ENCODE data around the gene MEG3. TPM values are rescaled to one million over a fixed set of nuclear protein-coding genes. Genes with fewer than 3 reads are reported as not detected.

The MEG3 gene
- total RNA-seq, 4 donors from 2014 or later: 34.9 to 169 (median 117) TPM

DNA sequence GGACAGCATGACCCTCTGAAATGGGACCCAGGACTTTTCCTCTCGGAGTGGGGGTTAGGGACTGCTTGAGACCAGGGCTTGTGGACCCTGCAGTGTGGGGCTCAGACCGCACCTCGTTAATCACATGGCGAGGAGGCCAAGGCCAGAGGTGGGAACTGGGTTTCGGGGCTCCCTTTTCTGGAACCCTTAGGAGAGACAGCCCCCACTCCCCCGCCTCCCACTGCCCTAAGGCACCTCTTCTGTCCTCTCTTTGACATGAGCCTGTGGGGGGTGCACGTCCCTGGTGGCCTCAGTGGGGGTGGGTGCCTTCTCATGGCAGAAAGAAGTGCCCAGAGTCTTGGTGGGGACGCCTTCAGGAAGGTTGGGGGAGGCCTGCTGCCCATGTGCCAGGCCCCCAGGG is 53.3 kb downstream of the MEG3 start:
- DNase-seq (ENCODE audit: low spot score) (no peak), ATAC-seq (ENCODE audit: low FRiP score) (no peak)
- TF ChIP-seq, protein P1, sequence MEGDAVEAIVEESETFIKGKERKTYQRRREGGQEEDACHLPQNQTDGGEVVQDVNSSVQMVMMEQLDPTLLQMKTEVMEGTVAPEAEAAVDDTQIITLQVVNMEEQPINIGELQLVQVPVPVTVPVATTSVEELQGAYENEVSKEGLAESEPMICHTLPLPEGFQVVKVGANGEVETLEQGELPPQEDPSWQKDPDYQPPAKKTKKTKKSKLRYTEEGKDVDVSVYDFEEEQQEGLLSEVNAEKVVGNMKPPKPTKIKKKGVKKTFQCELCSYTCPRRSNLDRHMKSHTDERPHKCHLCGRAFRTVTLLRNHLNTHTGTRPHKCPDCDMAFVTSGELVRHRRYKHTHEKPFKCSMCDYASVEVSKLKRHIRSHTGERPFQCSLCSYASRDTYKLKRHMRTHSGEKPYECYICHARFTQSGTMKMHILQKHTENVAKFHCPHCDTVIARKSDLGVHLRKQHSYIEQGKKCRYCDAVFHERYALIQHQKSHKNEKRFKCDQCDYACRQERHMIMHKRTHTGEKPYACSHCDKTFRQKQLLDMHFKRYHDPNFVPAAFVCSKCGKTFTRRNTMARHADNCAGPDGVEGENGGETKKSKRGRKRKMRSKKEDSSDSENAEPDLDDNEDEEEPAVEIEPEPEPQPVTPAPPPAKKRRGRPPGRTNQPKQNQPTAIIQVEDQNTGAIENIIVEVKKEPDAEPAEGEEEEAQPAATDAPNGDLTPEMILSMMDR (IDR thresholded peaks at IDR 0.05): no peak

DNA sequence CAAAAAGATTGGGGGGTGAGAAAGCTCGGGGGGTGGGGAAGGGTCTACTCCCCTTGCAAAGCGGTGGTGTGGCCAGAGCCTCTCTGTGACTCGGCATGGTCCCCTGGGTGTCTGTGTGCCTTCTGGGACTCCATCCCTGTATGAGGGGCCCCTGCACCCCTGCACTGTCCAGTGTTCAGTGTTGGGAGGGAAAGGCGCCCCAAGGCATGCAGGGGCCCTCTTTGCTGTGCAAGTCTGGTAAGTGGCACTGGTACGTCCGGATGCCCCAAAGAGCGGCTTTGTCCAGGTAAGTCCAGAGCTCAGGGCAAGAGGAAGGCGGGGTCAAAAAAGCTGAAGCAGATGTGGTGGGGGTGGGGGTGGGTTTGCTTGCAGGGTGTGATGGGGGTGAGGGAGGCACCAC is 53.9 kb downstream of the MEG3 start:
- ATAC-seq (ENCODE audit: low FRiP score) (no peak), DNase-seq (ENCODE audit: low spot score) (no peak)
- TF ChIP-seq, protein P1 (IDR thresholded peaks at IDR 0.05): no peak

DNA sequence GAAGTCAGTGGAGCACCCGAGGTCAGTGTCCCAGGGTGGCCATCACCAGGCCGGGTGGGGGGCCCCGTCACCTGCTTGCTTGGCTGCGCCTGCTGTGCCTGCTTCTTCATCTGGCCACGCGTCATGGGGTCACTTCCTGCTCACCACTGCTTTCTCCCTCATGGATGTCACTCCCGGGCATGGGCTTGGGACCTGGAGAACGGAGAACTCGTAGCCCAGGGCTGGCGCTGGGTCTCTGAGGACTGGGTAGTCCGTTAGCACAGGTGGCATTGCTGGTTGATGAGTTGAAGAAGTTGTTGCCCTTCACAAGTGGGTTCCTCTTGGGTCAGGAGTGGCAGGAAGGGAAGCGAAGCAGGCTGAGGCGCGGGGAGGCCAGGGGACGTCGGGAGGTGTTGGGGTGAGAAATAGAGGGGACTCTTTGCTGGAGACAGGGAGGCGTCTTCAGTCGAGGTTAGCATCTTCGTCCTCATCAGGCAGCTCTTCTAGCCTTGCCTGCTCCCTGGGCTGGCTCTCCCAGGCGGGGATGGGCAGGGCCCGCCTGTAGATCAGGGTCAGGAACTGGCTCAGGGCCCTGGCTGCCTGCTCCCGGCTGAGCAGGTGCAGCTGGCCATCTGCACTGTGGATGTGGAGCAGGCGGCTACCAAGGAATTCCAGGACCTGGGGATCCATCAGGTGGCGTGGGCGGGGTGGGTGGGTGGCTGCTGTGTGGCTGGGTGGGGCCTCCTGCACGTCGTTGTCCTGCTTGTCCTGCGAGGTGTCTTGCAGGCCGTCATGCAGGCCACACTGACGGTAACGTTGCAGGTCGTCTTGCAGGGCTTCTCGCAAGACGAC is 54.6 kb downstream of the MEG3 start:
- TF ChIP-seq, protein P1 (IDR thresholded peaks at IDR 0.05): no peak
- DNase-seq (ENCODE audit: low spot score): no peak

DNA sequence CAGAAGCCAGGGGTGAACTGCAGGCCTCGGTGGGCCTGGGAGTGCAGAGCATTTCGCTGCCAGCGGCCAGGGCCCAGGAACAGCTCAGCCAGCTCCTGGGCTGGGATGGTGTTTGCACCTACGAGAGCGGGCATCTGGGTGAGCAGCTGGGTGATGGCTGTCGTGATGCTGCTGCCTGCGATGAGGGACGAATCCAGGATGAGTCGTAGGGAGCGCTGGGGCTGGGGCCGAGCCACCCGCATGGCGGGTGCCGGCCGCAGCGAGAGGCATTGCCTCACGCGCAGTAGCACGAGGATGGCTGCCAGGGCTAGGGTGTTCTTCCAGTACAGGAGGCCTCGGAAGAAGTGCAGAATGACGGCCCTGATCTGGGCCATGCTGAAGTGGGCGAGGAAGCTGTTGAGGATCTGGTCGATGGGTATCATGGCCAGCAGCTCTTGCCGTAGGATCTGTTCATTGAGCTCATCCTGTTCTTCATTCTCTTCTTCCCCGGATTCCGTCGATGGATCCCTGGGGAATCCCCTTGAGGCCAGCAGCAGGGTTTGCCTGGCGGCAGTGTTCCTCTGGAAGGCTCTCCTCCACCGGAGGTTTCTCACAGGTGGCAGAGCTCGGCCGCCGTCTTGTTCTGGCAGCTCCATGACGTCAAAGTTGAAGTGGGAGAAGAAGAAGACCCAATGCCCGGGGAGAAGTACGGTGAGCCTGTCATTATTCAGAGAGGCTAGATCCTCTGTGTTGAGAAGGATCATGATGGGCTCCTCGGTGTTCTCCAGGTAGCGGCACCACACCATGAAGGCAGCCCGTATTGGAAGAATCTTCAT is 55.5 kb downstream of the MEG3 start:
- DNase-seq (ENCODE audit: low spot score) (no peak), ATAC-seq (ENCODE audit: low FRiP score) (no peak)
- TF ChIP-seq, protein P1 (IDR thresholded peaks at IDR 0.05): no peak

More for the DNA sequence above, 54.6 kb downstream of the MEG3 start:
- ATAC-seq (ENCODE audit: low FRiP score): no peak

DNA sequence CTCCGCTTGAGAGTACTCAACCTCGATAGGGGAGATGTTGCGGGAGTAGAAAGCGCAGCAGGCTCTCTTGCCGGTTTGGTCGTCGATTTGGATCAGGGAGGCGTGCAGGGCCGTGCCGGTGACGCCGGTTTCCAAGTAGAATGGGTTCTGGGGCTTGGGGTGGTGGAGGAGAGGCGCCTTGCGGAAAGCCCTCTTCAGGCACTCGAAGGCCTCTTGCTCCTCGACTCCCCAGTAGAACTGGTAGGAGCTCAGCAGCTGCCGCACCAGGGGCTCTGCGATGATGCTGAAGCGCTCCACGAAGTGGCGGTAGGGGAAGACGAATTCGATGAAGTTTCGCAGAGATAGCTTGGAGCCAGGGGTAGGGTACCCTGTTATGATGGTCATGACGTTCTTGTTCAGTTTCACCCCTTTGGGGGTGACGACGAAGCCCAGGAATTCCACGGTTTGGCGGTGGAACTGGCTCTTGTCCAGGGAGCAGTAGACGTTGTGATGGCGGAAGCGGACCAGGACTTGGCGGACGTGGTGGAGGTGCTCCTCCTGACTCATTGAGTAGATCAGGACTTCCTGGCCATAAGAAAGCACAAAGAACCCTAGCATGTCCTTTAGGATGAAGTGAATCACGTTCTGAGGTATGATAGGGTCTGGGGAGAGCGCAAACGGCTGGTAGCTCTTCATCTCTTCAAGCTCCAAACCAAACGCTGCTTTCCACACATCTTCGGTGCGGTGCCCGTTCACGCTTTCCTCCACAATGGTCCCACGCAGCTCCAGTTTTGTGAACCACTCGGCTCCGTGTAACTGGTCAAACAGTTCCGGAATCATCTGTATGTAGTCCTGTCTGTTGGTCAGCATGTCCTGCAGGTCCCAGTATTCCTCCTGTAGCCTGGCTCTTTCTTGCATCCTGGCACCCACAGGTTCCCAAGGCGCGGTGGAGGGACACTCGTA is 56.4 kb downstream of the MEG3 start:
- no peak for DNase-seq (ENCODE audit: low spot score)
- ATAC-seq (ENCODE audit: low FRiP score): no peak

More for the DNA sequence above, 56.4 kb downstream of the MEG3 start:
- TF ChIP-seq, protein P1 (IDR thresholded peaks at IDR 0.05): no peak

Data from omental fat pad (tissue), 4 donors.